GM20000 (cell line): ENCODE results near the gene SHF.

Experiments
- DNase-seq: peaks from one replicate; pipeline ENCODE4 v3.0.0; 2012; ENCODE audit warnings: low spot score
- CTCF ChIP-seq: IDR thresholded peaks from 2 replicates; pipeline ENCODE4 v1.5.1; 2012; ENCODE audit warnings: mild to moderate bottlenecking, control low read depth; ENCODE audit errors: extremely low read depth, missing control alignments

The SHF gene

GRCh38 chr15:45148076-45149059, 39.4 kb downstream of the SHF start:
- DNase-seq: no peak

GRCh38 chr15:45147606-45148005, 40.2 kb downstream of the SHF start:
- no peak for DNase-seq
- TF ChIP-seq CTCF: no peak

More at GRCh38 chr15:45148076-45149059, 39.4 kb downstream of the SHF start:
- TF ChIP-seq CTCF: no peak

GRCh38 chr15:45146405-45146804, 41.4 kb downstream of the SHF start:
- DNase-seq: no peak
- no peak for TF ChIP-seq CTCF

GRCh38 chr15:45144775-45145174, 43.0 kb downstream of the SHF start:
- no peak for DNase-seq
- TF ChIP-seq CTCF: no peak

- TF ChIP-seq CTCF: no peak
- no peak for DNase-seq
These were observed 43.8 kb downstream of the SHF start for GRCh38 chr15:45143946-45144345.

- TF ChIP-seq CTCF: no peak
- no peak for DNase-seq
These were observed 44.7 kb downstream of the SHF start for GRCh38 chr15:45143056-45143455.

GRCh38 chr15:45141386-45141785, 46.4 kb downstream of the SHF start:
- DNase-seq: no peak
- no peak for TF ChIP-seq CTCF
